Pancreas (tissue), 10 donors: Measurements from ENCODE around the gene STXBP4. TPM values are rescaled to one million over a fixed set of nuclear protein-coding genes. Genes with fewer than 3 reads are reported as not detected.

ENCODE experiments used
- ATAC-seq, 4 donors: fragments of 200-7000 bp; cut with Tn5 transposase; one replicate each; pipeline versions ENCODE4 v1.8.0 to v1.9.1; 2020; ENCODE audit warnings: mild to moderate bottlenecking in 4 of 4, moderate library complexity in 4 of 4
- DNase-seq, 6 donors: peaks; one replicate each; pipeline ENCODE4 v3.0.0-alpha.2; 2020
- FAIRE-seq: peaks from 2 replicates; lab custom pipeline; 2012; peaks lifted over from hg19 to GRCh38; lab: Jason Lieb, UNC
- H3K27ac ChIP-seq, 4 donors: fragments of 200-600 bp; sonication (generic); 1 replicate in 3 of 4; 2 replicates in 1 of 4; pipeline versions ENCODE4 v1.5.0 to v1.8.0; 2020
- H3K27me3 ChIP-seq, 4 donors: fragments of 200-600 bp; one replicate each; pipeline ENCODE4 v1.8.0; 2021
- H3K36me3 ChIP-seq, 3 donors: fragments of 200-600 bp; sonication (generic) in 1 of 3; one replicate each; pipeline versions ENCODE4 v1.5.0 to v1.8.0; 2020 to 2021
- H3K4me1 ChIP-seq, 3 donors: fragments of 200-600 bp; one replicate each; pipeline ENCODE4 v1.8.0; 2021
- H3K4me3 ChIP-seq, 4 donors: fragments of 200-600 bp; sonication (generic) in 2 of 4; one replicate each; pipeline versions ENCODE4 v1.5.0 to v1.8.0; 2020 to 2021
- H3K9me3 ChIP-seq, 4 donors: fragments of 200-600 bp; one replicate each; pipeline ENCODE4 v1.8.0; 2021
- WGBS, 2 donors: extraction: QIAGEN DNeasy Blood & Tissue Kit; methylation state at CpG; one replicate each; pipeline ENCODE4 v1.1.7; 2013; 5-methylcytosine and 5-hydroxymethylcytosine counted together
- intact Hi-C, 3 donors: fragments of 100-400 bp; cut with DNase I; formaldehyde crosslinking; loops; one replicate each; pipeline versions ENCODE4 v1.11.1 to v1.14.2; 2022
- polyA plus RNA-seq, 2 donors: library from polyadenylated mRNA; stranded (reverse); fragments of 200-250 nt; gene quantifications; one replicate each; pipeline ENCODE4 v1.2.3, GENCODE V29; 2013
- total RNA-seq, 6 donors: library from RNA; stranded (reverse); fragmentation: NEBNext Ultra II Directional in 4 of 6; extraction: Animal tissue kit (Norgen Biotek cat#: 25700) in 4 of 6; gene quantifications; one replicate each; pipeline versions ENCODE4 v1.2.1 to v1.2.4, GENCODE V29; 2021 to 2023
- TF ChIP-seq, protein P1 (sequence below), 4 donors: fragments of 200-600 bp; sonication (generic) in 3 of 4; IDR thresholded peaks; one replicate each; pipeline versions ENCODE4 v1.5.0 to v1.8.0; 2021; ENCODE audit warnings: antibody characterized with exemption in 4 of 4
- donor health status: healthy with polysubstance abuse.
- donor health status: DM: no; HTN: no; CAD: no; lungs with moderate emphysema.
- donor health status: DM: no; HTN: no; CAD: no.
- donor health status: control.
- donor health status: control.
- donor health status: Bipolar disorder and iron deficiency.
- donor health status: DM: yes; HTN: yes; CAD: no.
- donor health status: DM: no; HTN: no; CAD: no.
- donor health status: DM: no; HTN: no; CAD: no.
- donor health status: DM: yes; HTN: yes; CAD: no.

The STXBP4 gene
- total and polyA plus RNA-seq, 8 donors: 0.72 to 12.6 (median 5.4) TPM

DNA sequence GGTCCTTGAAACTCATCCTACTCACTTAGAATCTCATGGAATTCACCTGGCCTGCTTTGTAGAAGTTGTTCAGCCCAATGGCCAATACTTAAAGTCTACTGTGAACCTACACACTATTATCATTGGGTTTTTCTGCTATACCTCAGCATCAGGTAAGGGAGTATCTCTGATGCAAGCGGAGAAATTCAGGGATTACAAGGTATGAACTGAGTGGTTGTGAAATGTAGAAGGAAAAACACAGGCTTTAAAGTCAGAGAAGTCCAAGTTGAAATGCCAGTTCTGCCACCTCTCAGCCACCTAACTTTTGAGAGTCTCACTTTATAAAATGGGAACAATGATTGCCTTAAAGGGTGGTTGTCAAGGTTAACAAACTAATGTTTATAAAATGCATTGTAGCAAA, 31.1 kb upstream of the STXBP4 start:
- Histone ChIP-seq H3K9me3 (no peaks in the 10 kb centered on the region), H3K36me3 (peaks cover 0 to 61% (median 0%) of the 10 kb centered on the region in 3 donors), H3K27ac (no peak overlapping the region), H3K4me1 (no peaks in the 10 kb centered on the region), H3K4me3 (no peak overlapping the region), H3K27me3 (no peaks in the 10 kb centered on the region)
- DNase-seq (no peak), FAIRE-seq (no peak), ATAC-seq (no peak)
- 97 to 100% methylated on average over 1 of the region's 1 CpG for WGBS, 2 donors
- TF ChIP-seq, protein P1, sequence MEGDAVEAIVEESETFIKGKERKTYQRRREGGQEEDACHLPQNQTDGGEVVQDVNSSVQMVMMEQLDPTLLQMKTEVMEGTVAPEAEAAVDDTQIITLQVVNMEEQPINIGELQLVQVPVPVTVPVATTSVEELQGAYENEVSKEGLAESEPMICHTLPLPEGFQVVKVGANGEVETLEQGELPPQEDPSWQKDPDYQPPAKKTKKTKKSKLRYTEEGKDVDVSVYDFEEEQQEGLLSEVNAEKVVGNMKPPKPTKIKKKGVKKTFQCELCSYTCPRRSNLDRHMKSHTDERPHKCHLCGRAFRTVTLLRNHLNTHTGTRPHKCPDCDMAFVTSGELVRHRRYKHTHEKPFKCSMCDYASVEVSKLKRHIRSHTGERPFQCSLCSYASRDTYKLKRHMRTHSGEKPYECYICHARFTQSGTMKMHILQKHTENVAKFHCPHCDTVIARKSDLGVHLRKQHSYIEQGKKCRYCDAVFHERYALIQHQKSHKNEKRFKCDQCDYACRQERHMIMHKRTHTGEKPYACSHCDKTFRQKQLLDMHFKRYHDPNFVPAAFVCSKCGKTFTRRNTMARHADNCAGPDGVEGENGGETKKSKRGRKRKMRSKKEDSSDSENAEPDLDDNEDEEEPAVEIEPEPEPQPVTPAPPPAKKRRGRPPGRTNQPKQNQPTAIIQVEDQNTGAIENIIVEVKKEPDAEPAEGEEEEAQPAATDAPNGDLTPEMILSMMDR (IDR thresholded peaks at IDR 0.05): no peak
- intact Hi-C loops: no loop called here

DNA sequence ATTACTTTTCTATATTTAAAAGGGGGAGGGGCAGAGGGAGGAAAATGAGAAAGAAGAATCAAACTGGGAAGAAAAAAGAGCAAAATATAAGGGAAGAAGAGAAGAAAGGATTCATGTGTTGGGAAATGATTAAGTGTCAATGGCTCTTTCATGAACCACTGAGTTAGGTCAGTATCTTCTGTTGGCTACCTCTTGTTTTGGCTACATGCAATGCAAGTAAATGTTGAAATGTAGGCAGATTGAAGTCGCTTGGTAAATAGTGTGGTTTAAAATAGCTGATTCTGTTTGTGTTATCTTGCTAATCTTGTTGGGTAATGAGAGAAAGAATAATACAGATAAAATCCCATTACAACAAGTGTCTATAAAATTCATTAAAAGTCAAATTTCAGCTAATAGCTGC, 27.3 kb upstream of the STXBP4 start:
- Histone ChIP-seq H3K27me3 (no peaks in the 10 kb centered on the region), H3K4me1 (no peaks in the 10 kb centered on the region), H3K27ac (no peak overlapping the region), H3K36me3 (peaks cover 0 to 34% (median 0%) of the 10 kb centered on the region in 3 donors), H3K9me3 (no peaks in the 10 kb centered on the region), H3K4me3 (no peak overlapping the region)
- ATAC-seq: no peak
- no peak for FAIRE-seq
- 77 to 95% methylated on average over 1 of the region's 1 CpG for WGBS, 2 donors
- no peak for DNase-seq
- TF ChIP-seq, protein P1 (IDR thresholded peaks at IDR 0.05): no peak
- intact Hi-C loops: no loop called here

DNA sequence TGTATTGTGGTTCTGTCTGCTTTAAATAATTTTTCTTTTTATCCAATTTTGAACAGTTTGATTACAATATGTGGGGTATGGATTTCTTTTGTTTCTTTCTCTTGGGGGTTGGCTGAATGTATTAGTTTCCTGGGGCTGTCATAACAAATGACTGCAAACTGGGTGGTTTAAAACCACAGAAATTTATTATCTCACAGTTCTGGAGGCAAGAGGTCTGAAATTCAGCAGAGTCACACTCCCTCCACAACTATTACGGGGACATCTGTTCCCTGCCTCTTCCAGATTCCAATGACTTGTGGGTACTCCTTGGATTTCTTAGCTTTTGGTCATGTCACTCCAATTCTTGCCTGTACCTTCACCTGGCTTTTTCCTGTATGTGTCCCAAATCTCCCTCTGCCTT, 23.8 kb upstream of the STXBP4 start:
- no peaks in the 10 kb centered on the region for H3K27me3 ChIP-seq
- no peaks in the 10 kb centered on the region for H3K9me3 ChIP-seq
- no peaks in the 10 kb centered on the region for H3K4me1 ChIP-seq
- TF ChIP-seq, protein P1 (IDR thresholded peaks at IDR 0.05): no peak
- no peak overlapping the region for H3K27ac ChIP-seq
- FAIRE-seq: no peak
- DNase-seq: no peak
- H3K36me3 ChIP-seq: peaks cover 0 to 22% (median 0%) of the 10 kb centered on the region in 3 donors
- H3K4me3 ChIP-seq: no peak overlapping the region
- no peak for ATAC-seq
- WGBS, 2 donors: 94 to 97% methylated on average over 1 of the region's 1 CpG
- intact Hi-C loops: no loop called here

DNA sequence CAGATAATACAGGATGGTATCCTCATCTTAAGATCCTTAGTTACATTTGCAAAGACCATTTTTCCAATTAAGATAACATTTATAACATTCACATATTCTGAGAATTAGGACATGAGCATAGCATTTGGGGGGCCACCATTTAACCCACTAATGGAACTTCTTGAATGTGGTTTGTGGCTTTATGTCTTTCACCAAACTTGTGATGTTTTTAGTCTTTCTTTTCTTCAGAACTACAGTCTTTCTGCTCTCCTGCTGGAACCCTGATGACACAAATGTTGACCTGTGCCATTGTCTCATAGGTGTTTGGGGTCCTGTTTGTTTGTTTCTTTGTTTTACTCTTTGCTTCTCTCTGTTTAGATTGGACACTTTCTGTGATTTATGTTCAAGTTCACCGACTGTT, 23.3 kb upstream of the STXBP4 start:
- ATAC-seq (no peak), DNase-seq (no peak), FAIRE-seq (no peak)
- Histone ChIP-seq H3K4me1 (no peaks in the 10 kb centered on the region), H3K27me3 (no peaks in the 10 kb centered on the region), H3K4me3 (no peak overlapping the region), H3K36me3 (peaks cover 0 to 19% (median 0%) of the 10 kb centered on the region in 3 donors), H3K9me3 (no peaks in the 10 kb centered on the region), H3K27ac (no peak overlapping the region)
- 54 to 70% methylated on average over 1 of the region's 1 CpG for WGBS, 2 donors
- intact Hi-C loops: no loop called here
- TF ChIP-seq, protein P1 (IDR thresholded peaks at IDR 0.05): no peak

DNA sequence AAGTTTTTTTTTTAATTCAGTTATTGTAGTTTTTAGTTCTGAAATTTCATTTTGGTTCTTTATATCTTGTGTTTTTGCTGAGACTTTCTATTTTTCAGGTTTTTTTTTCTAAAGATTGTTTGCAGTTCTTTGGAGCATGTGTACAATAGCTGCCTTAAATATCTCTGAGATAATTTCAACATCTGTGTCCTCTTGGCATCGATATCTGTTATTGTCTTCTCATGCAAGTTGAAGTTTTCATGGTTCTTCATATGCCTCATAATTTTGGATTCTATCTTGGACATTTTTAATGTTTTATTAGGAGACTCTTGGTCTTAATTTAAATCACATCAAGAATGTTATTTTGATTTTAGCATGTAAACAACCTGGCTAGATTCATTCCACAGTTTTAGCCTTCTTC, 22.9 kb upstream of the STXBP4 start:
- Histone ChIP-seq H3K4me3 (no peak overlapping the region), H3K27ac (no peak overlapping the region), H3K27me3 (no peaks in the 10 kb centered on the region), H3K4me1 (no peaks in the 10 kb centered on the region), H3K36me3 (peaks cover 0 to 19% (median 0%) of the 10 kb centered on the region in 3 donors), H3K9me3 (no peaks in the 10 kb centered on the region)
- FAIRE-seq (no peak), DNase-seq (no peak), ATAC-seq (no peak)
- intact Hi-C loops: no loop called here
- TF ChIP-seq, protein P1 (IDR thresholded peaks at IDR 0.05): no peak
- 87% methylated on average over 1 of the region's 1 CpG for WGBS, 2 donors
